Urinary bladder (tissue), 4 donors: ENCODE measurements around the gene PRKCE. TPM values are rescaled to one million over a fixed set of nuclear protein-coding genes. Genes with fewer than 3 reads are reported as not detected.
"Not testable (repeated sequence)": the region's sequence is repeated elsewhere in the genome, so short reads cannot be mapped to it uniquely, and the experiment has no call there.

ENCODE experiments used
- DNase-seq: peaks from one replicate; pipeline ENCODE4 v3.0.0-alpha.2; 2015; ENCODE audit errors: extremely low spot score
- H3K27ac ChIP-seq: one replicate; pipeline ENCODE4 v1.5.1; 2013; ENCODE audit warnings: low read depth, mild to moderate bottlenecking, moderate library complexity
- H3K36me3 ChIP-seq: one replicate; pipeline ENCODE4 v1.6.1; 2013; ENCODE audit warnings: mild to moderate bottlenecking, moderate library complexity; ENCODE audit not compliant: insufficient read depth
- H3K4me1 ChIP-seq: one replicate; pipeline ENCODE4 v1.6.1; 2013; ENCODE audit warnings: mild to moderate bottlenecking, moderate library complexity; ENCODE audit not compliant: insufficient read depth
- H3K4me3 ChIP-seq: one replicate; pipeline ENCODE4 v1.5.1; 2013; ENCODE audit warnings: low read depth, low read length
- WGBS: extraction: QIAGEN DNeasy Blood & Tissue Kit; methylation state at CpG from one replicate; pipeline ENCODE4 v1.1.7; 2013; 5-methylcytosine and 5-hydroxymethylcytosine counted together
- polyA plus RNA-seq: library from polyadenylated mRNA; stranded (reverse); fragments of 200-250 nt; gene quantifications from one replicate; pipeline ENCODE4 v1.2.3, GENCODE V29; 2013
- total RNA-seq: library from RNA; depleted of rRNA; stranded (reverse); fragments of >200 nt; gene quantifications from one replicate; pipeline ENCODE4 v1.2.3, GENCODE V29; 2014
- donor health status: healthy with polysubstance abuse.
- donor health status: healthy.

Gene PRKCE
- total and polyA plus RNA-seq, 2 donors = 9.9 to 29.7 TPM

DNA sequence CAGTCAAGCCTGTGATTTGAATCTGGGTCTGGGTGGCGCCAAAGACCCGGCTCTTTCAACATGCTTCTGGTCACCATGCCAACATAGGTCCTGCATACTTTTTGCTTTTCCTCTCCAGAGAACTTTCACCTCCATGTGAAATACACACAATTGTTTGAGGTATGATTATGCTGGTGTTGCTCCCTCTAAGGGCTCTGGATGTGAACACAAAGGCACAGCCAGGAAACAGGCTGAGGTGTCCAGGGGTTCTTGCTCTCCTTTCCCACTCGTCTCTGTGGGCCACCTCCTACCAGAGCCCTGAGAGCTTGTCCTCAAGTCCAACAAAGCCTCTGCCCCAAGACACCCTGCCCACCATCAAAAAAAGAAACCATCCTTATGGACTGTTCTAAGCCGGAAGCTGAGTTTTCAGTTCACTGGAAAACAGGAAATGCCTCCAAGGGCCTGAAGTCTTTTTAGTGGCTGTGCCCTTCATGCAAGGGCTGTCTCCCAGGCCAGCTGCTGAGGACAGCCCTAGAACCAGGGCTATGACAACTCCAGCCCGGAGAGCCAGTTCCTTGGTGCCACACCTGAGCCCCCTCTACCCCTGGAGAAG lies 545.5 kb downstream of the PRKCE start:
- no peaks in the 10 kb centered on the region for H3K36me3 ChIP-seq
- no peak for DNase-seq
- WGBS = 68% methylated on average over 5 of the region's 5 CpGs
- no peak overlapping the region for H3K27ac ChIP-seq
- H3K4me1 ChIP-seq = no peaks in the 10 kb centered on the region
- H3K4me3 ChIP-seq = no peak overlapping the region

DNA sequence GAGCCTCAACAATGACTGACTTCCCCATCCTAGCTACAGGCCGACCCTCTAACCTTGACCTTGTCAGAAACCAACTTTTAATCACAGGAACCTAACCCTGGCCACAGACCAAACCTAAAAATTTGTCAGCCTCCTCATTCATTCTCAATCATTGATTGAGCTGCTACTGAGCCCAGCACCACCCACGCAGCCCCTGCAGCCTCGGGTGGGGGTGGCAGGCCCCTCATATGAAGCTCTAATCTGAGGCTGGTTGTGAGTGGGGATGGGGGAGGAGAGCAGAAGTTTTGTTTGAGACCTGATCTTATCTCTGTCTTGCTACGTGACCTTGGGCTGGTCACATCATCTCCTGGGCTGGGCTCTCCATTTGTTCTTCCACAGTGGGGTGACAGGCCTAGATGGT lies 546.2 kb downstream of the PRKCE start:
- Histone ChIP-seq H3K27ac (no peak overlapping the region), H3K36me3 (no peaks in the 10 kb centered on the region), H3K4me1 (no peaks in the 10 kb centered on the region), H3K4me3 (no peak overlapping the region)
- no peak for DNase-seq
- WGBS = 86% methylated on average over 4 of the region's 4 CpGs

DNA sequence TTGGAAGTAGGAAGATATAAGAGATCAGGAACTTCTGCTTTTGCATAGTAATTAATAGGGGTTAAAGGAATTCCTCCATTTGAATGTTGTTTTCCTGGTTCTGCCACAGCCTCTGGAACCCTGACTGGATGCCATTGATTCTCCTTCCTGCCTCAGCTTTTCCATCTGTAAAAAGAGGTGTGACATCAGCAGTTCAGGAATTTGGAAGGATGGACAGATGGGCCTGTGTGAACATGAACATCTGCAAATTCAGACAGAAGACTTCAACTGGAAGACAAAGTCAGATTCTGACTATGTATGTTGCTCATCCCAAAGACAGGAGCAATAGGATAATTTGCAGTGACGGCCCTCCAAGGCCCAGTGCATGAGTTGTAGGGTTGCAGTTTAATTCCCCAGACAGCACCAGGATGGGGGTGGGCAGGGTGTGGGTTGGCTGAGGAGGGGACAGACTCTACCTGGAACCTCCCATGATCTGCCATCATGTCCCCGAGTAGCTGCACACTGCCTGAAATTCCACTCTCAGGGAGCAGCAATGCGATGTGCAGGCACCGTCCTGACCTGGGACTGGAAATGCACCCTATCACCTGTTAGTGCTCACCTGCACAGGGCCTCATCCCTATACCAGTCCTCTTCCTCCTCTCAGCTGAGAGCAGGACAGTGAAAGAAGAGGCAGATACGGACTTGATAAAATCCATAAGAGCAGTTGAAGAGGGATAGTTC lies 546.8 kb downstream of the PRKCE start:
- H3K4me1 ChIP-seq = no peaks in the 10 kb centered on the region
- no peak overlapping the region for H3K4me3 ChIP-seq
- H3K27ac ChIP-seq = no peak overlapping the region
- no peak for DNase-seq
- H3K36me3 ChIP-seq = no peaks in the 10 kb centered on the region
- 97% methylated on average over 5 of the region's 5 CpGs for WGBS

DNA sequence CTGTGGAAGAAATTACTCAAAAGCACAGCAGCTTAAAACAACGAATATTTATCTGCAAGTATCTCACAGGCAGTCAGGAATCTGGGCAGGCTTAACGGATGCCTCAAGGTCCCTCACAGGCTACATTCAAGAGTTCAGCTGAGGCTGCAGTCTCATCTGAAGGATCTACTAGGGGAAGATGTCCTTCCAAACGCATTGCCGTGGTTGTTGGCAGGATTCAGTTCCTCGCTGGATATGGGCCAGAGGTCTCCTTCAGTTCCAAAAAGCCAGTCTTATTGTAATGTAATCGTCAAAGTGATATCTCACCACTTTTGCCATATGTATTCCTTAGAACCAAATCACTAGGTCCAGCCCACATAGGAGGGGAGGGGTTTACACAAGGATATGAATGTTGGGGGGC lies 547.5 kb downstream of the PRKCE start:
- Histone ChIP-seq H3K36me3 (no peaks in the 10 kb centered on the region), H3K27ac (no peak overlapping the region), H3K4me3 (no peak overlapping the region), H3K4me1 (no peaks in the 10 kb centered on the region)
- DNase-seq = no peak
- WGBS = 45% methylated on average over 6 of the region's 6 CpGs

DNA sequence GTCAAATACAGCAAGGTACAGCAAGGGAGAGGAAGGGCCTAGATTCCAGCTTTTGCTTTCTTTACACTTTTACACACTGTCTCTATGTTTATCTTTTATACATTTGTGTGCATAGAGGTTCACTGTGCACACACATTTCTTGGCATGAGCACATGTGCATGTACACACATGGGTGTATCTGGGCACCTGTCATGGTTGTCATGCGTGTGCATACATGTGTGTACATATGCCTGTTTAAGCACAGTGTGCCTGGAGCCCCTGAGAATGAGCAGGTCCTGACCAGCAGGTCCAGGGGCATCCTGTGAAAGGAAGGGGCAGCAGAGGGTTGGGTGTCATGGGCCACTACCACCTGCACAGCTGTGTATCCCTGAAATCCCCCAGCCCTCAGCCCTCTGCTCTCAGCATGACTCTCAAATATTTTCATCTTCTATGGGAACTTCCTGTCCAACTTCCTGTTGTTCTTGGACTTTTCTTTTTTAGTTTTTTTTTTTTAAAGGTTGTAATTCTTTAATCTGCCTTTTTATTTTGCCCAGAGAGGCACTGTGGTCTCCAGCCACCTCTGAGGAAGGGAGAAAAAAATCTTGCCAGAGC lies 548.7 kb downstream of the PRKCE start:
- DNase-seq = no peak
- Histone ChIP-seq H3K27ac (no peak overlapping the region), H3K4me3 (no peak overlapping the region), H3K4me1 (no peaks in the 10 kb centered on the region), H3K36me3 (no peaks in the 10 kb centered on the region)
- WGBS = 96% methylated on average over 1 of the region's 1 CpG

DNA sequence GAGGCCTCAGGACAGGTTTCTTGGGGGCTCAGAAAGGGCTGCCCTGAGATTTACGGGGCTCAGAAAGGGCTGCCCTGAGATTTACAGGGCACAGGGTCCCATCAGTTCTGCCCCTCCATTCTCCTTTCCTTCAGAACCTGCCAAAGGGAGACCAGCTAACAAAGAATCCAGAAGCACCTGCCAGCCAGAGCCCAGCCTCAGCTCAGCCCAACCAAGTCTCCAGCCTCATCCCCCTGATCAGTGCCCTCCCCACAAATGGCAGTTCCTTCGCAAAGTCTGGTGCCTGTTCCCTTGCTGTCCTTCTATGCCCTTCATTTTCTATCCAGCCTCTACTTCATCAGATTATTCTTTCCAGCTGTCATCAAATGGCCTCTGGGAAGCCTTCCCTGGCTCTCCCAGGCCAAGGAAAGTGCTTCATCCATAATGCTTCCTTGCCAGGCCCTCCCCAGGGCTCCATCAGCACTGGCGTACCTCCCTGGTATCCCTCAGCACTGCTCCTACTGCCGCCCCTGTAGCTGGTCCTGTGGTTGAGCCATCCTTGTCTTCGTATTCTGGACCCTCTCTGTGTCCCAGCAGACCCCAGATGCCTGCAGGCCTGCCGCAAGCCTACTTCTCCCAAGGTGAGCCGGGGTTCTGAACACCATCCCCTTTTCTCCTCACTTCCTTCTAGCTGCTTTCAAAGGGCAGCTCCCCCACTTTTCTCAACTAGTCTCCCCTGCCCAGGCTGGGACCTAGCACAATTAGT lies 549.6 kb downstream of the PRKCE start:
- WGBS = 98% methylated on average over 7 of the region's 7 CpGs
- Histone ChIP-seq H3K4me1 (no peaks in the 10 kb centered on the region), H3K27ac (no peak overlapping the region), H3K4me3 (no peak overlapping the region), H3K36me3 (no peaks in the 10 kb centered on the region)
- DNase-seq = no peak

DNA sequence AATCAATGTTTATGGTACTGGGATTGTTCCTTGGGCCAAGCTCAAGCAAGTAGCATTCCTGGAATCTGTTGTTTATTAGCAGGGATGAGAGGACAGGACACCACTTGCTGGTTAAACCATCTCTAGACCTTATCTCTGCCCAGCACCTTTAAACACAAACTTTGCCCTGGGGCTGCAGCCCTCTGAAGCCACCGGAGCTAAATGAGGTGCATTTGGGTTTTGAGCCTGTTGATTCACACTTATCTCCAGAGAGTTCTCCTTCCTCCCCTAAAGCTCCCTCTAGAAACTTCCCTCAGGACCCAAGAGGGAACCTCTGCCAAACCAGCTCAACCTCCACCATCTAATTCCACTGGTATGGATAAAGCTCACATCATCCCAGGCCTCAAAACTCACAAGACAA lies 551.0 kb downstream of the PRKCE start:
- Histone ChIP-seq H3K4me3 (no peak overlapping the region), H3K4me1 (no peaks in the 10 kb centered on the region), H3K36me3 (no peaks in the 10 kb centered on the region), H3K27ac (no peak overlapping the region)
- 70% methylated on average over 1 of the region's 1 CpG for WGBS
- no peak for DNase-seq

DNA sequence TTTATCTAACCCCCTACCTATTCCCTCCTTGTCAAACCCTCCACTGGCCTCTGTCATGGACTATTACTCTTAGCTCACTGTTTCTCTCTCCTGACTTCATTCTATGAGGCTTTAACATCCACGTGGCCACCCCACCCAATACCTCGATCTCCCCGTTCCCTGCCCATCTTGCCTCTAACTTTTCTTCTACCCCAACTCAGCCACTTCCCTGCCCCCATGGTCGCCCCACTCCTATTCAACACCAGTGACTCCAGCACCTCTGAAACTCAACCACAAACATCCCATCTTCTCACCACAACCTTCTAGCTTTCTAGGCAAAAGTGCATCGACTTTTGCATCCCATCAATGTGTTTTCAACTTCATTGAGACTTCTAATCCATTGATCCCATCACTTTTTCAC lies 551.5 kb downstream of the PRKCE start:
- no peak for DNase-seq
- Histone ChIP-seq H3K27ac (no peak overlapping the region), H3K4me1 (no peaks in the 10 kb centered on the region), H3K36me3 (no peaks in the 10 kb centered on the region), H3K4me3 (no peak overlapping the region)
- WGBS = 94% methylated on average over 5 of the region's 5 CpGs

DNA sequence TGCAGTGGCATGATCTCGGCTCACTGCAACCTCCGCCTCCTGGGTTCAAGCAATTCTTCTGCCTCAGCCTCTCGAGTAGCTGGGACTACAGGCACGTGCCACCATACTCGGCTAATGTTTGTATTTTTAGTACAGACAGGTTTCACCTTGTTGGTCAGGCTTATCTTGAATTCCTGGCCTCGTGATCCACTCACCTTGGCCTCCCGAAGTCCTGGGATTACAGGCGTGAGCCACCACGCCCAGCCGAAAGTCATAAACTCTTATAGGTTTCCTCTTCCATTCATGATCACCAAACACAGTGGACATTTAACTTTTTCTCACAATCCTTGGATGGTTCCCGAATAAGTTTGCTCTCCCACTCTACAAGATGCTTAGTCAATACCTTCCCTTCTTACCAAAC lies 552.2 kb downstream of the PRKCE start:
- H3K27ac ChIP-seq, H3K36me3 ChIP-seq, DNase-seq, H3K4me1 ChIP-seq, H3K4me3 ChIP-seq: not testable (repeated sequence)
- WGBS = 93% methylated on average over 11 of the region's 11 CpGs

DNA sequence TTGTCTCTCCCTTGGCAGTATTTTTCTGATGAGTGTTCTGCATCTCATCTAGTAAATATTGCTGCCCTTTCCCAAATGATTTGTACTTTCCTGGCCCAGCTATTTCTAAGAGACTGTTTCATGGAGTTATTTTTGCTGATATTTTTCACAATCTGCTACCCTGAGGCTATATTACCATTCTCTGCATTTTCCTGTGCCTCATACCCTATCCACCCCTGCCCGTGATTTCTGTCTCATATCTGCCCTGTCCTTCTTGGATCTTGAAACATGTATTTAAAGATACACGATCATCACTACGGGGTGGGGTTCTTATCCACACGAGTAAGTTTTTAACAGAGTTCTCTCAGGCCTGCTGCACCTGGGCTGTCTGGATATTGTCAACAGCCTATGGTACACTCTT lies 556.1 kb downstream of the PRKCE start:
- no peak for DNase-seq
- Histone ChIP-seq H3K36me3 (no peaks in the 10 kb centered on the region), H3K4me1 (no peaks in the 10 kb centered on the region), H3K27ac (no peak overlapping the region), H3K4me3 (no peak overlapping the region)
- 93% methylated on average over 4 of the region's 4 CpGs for WGBS

DNA sequence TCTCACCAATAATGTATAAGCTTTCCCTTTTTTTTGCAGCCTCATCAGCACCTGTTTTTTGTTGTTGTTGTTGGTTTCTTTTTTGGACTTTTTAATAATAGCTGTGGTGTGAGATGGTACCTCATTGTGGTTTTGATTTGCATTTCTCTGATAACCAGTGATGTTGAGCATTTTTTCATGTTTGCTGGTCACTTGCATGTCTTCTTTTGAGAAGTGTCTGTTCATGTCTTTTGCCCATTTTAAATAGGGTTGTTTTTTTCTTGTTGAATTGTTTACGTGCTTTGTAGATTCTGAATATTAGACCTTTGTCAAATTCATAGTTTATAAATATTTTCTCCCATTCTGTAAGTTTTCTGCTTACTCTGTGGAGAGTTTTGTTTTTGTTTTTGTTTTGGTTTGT lies 557.3 kb downstream of the PRKCE start:
- no peak for DNase-seq
- no peaks in the 10 kb centered on the region for H3K36me3 ChIP-seq
- 92% methylated on average over 1 of the region's 1 CpG for WGBS
- H3K4me1 ChIP-seq = no peaks in the 10 kb centered on the region
- no peak overlapping the region for H3K27ac ChIP-seq
- H3K4me3 ChIP-seq = no peak overlapping the region

DNA sequence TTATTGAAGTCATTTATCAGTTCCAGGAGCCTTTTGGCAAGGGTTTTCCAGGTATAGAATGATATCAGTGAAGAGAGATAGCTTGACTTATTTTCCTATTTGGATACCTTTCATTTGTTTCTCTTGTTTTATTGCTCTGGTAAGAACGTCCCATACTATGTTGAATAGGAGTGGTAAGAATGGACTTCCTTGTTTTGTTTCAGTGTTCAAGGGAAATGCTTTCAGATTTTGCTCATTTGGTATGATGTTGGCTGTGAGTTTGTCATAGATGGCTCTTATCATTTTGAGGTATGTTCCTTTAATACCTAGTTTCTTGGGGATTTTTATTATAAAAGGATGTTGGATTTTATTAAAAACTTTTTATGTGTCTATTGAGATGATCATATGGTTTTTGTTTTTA lies 558.6 kb downstream of the PRKCE start:
- DNase-seq = no peak
- Histone ChIP-seq H3K36me3 (no peaks in the 10 kb centered on the region), H3K4me3 (no peak overlapping the region), H3K27ac (no peak overlapping the region), H3K4me1 (no peaks in the 10 kb centered on the region)
- WGBS = 85% methylated on average over 1 of the region's 1 CpG

DNA sequence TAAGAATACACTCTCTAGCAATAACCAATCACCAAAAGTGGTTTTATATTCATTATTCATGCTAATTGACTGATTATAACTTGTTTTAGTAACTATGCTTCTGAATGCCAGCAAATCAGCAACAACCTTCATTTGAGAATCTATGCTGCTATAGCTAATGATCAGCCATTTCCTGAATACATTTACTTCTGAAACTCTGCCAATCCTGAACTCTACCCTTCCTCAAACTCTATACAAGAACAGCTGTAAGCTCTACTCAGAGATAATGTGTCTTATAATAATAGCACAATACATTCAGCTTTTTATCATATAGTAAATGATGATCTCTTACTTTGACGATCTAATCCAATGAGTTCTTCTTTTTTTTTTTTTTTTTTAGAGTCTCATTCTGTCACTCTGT lies 560.0 kb downstream of the PRKCE start:
- 54% methylated on average over 1 of the region's 1 CpG for WGBS

DNA sequence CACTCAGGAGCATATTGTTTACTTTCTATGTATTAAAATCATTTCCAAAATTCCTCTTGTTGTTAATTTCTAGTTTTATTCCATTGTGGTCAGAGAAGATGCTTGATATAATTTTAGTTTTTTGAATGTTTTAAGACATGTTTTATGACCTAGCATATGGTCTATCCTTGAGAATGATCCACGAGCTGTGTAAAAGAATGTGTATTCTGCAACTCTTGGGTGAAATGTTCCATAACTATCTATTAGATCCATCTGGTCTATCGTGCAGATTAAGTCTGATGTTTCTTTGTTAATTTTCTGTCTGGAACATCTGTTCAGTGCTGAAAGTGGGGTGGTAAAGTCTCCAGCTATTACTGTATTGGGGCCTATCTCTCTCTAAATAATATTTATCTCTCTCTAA lies 562.4 kb downstream of the PRKCE start:
- 56% methylated on average over 2 of the region's 2 CpGs for WGBS
- Histone ChIP-seq H3K4me3 (no peak overlapping the region), H3K27ac (no peak overlapping the region), H3K4me1 (no peaks in the 10 kb centered on the region), H3K36me3 (no peaks in the 10 kb centered on the region)
- no peak for DNase-seq

More for the DNA sequence above, 560.0 kb downstream of the PRKCE start:
- Histone ChIP-seq H3K36me3 (no peaks in the 10 kb centered on the region), H3K4me1 (no peaks in the 10 kb centered on the region), H3K27ac (no peak overlapping the region), H3K4me3 (no peak overlapping the region)
- no peak for DNase-seq
